ENCODE measurements around the gene SMNDC1.
"Not testable (repeated sequence)": the region's sequence is repeated elsewhere in the genome, so short reads cannot be mapped to it uniquely, and the experiment has no call there.

SMNDC1 gene

DNA sequence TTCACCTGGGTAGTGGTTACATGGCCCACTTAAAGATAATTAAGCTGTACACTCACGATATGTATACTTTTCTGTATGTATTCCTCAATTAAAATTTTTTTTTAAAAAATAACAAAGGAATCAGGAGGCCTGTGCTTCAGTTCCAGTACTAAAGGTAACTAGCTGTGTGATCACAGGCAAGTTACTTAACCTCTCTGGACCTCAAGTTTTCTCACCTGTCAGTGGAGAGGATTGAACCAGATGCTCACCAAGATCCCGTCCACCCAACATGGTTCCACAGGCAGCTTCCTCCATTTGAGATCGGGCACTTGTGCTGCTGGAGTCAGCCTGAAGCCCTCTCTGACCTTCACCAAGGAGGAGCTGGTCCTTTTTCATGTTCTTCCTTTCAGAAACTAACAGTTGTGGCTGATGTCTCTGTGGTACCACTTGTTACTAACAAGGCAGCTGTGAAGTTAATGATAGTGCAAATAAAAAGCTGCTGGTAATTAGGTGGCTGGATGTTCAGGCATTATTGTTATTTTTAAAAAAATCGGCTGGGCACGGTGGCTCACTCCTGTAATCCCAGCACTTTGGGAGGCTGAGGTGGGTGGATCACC lies 29.4 kb upstream of the SMNDC1 start:
- peaks cover 14% of the 10 kb centered on the region for H3K4me1 ChIP-seq (ENCODE audit: insufficient read depth, poor library complexity, severe bottlenecking)
- TF ChIP-seq, protein P1, sequence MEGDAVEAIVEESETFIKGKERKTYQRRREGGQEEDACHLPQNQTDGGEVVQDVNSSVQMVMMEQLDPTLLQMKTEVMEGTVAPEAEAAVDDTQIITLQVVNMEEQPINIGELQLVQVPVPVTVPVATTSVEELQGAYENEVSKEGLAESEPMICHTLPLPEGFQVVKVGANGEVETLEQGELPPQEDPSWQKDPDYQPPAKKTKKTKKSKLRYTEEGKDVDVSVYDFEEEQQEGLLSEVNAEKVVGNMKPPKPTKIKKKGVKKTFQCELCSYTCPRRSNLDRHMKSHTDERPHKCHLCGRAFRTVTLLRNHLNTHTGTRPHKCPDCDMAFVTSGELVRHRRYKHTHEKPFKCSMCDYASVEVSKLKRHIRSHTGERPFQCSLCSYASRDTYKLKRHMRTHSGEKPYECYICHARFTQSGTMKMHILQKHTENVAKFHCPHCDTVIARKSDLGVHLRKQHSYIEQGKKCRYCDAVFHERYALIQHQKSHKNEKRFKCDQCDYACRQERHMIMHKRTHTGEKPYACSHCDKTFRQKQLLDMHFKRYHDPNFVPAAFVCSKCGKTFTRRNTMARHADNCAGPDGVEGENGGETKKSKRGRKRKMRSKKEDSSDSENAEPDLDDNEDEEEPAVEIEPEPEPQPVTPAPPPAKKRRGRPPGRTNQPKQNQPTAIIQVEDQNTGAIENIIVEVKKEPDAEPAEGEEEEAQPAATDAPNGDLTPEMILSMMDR (IDR thresholded peaks at IDR 0.05; ENCODE audit: poor library complexity, severe bottlenecking): no peak
- H3K9me3 ChIP-seq (ENCODE audit: severe bottlenecking): peaks cover 9% of the 10 kb centered on the region
- no peaks in the 10 kb centered on the region for H3K27me3 ChIP-seq (ENCODE audit: insufficient read depth, poor library complexity, severe bottlenecking)
- no peaks in the 10 kb centered on the region for H3K36me3 ChIP-seq (ENCODE audit: low read depth)
- DNase-seq (ENCODE audit: low spot score) (no peak), ATAC-seq (ENCODE audit: low read depth) (no peak)
- H3K27ac ChIP-seq (ENCODE audit: poor library complexity, severe bottlenecking): no peak overlapping the region
- no peak overlapping the region for H3K4me3 ChIP-seq (ENCODE audit: severe bottlenecking)

DNA sequence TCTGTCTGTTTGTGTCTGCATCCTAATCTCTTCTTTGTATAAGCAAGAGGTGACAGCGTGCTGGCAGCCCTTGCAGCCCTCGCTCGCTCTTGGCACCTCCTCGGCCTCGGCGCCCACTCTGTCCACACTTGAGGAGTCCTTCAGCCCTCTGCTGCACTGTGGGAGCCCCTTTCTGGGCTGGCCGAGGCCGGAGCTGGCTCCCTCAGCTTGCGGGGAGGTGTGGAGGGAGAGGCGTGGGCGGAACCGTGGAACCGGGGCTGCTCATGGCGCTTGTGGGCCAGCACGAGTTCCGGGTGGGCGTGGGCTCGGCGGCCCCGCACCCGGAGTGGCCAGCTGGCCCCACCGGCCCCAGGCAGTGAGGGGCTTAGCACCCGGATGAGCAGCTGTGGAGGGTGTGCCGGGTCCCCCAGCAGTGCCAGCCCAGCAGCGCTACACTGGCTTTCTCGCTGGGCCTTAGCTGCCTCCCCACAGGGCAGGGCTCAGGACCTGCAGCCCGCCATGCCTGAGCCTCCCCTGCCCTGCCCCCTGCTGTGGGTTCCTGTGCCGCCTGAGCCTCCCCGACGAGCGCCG lies 26.6 kb upstream of the SMNDC1 start:
- not testable (repeated sequence) for H3K27me3 ChIP-seq (ENCODE audit: insufficient read depth, poor library complexity, severe bottlenecking); H3K9me3 ChIP-seq (ENCODE audit: severe bottlenecking); H3K4me3 ChIP-seq (ENCODE audit: severe bottlenecking); H3K36me3 ChIP-seq (ENCODE audit: low read depth); ATAC-seq (ENCODE audit: low read depth); H3K27ac ChIP-seq (ENCODE audit: poor library complexity, severe bottlenecking); DNase-seq (ENCODE audit: low spot score)
- peaks cover 19% of the 10 kb centered on the region for H3K4me1 ChIP-seq (ENCODE audit: insufficient read depth, poor library complexity, severe bottlenecking)

DNA sequence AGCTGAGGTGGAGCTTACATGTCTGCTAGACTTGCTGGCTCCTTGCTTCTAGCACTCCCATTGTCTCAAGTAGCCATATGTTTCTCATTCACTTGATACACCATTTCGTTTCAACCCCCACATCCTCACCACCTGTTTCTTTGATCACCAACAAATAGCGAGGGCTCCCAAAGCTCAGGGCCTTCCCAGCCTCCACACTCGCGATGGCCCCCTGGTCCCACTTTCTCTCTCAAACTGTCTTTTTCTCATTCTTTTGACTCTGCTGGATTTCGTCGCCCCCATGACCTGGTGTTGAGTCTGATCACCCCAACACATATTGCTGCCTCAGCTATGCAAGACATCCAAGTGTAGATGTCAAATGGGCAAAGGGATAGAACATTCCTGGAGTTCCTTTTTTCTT lies 26.0 kb upstream of the SMNDC1 start:
- TF ChIP-seq, protein P1 (IDR thresholded peaks at IDR 0.05; ENCODE audit: poor library complexity, severe bottlenecking): no peak
- Histone ChIP-seq H3K9me3 (ENCODE audit: severe bottlenecking) (peaks cover 9% of the 10 kb centered on the region), H3K4me3 (ENCODE audit: severe bottlenecking) (no peak overlapping the region), H3K4me1 (ENCODE audit: insufficient read depth, poor library complexity, severe bottlenecking) (peaks cover 20% of the 10 kb centered on the region), H3K27me3 (ENCODE audit: insufficient read depth, poor library complexity, severe bottlenecking) (no peaks in the 10 kb centered on the region), H3K27ac (ENCODE audit: poor library complexity, severe bottlenecking) (no peak overlapping the region), H3K36me3 (ENCODE audit: low read depth) (no peaks in the 10 kb centered on the region)
- DNase-seq (ENCODE audit: low spot score): no peak
- ATAC-seq (ENCODE audit: low read depth): no peak

DNA sequence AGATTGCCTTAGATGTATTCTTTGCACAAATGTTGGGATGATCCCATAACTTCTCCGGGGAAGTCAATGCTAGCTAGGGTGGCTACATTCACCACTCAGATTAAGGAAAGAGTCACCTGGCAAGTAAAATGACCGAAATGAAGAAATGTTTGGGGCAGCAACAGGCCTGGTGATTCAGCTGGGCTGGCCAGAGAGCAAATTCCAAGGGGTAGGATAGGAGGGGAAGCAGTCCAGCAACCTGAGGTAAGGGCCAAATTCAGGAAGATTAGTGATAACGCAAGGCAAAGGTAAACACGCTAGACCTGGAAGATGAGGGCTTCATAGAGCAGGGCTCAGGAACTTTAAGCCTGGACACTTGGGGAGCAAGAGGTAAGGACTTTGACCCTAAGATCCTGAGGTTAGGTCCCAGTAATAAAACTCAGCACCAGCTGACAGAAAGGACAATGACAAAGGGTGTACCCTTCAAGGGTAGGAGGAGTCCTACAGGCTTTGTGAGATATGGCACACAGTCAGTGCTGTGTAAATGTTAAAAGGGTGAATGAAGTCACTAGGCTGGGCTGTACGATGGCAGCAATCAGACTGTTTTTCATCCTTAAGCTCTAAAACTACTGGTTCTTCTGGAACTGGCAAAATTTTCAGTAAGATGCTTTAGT lies 22.7 kb upstream of the SMNDC1 start:
- Histone ChIP-seq H3K4me3 (ENCODE audit: severe bottlenecking) (no peak overlapping the region), H3K9me3 (ENCODE audit: severe bottlenecking) (peaks cover 9% of the 10 kb centered on the region), H3K27ac (ENCODE audit: poor library complexity, severe bottlenecking) (peak overlapping the region; percentile 73), H3K27me3 (ENCODE audit: insufficient read depth, poor library complexity, severe bottlenecking) (no peaks in the 10 kb centered on the region), H3K36me3 (ENCODE audit: low read depth) (no peaks in the 10 kb centered on the region), H3K4me1 (ENCODE audit: insufficient read depth, poor library complexity, severe bottlenecking) (peaks cover 16% of the 10 kb centered on the region)
- TF ChIP-seq, protein P1 (IDR thresholded peaks at IDR 0.05; ENCODE audit: poor library complexity, severe bottlenecking): no peak
- no peak for DNase-seq (ENCODE audit: low spot score)
- ATAC-seq (ENCODE audit: low read depth): no peak

DNA sequence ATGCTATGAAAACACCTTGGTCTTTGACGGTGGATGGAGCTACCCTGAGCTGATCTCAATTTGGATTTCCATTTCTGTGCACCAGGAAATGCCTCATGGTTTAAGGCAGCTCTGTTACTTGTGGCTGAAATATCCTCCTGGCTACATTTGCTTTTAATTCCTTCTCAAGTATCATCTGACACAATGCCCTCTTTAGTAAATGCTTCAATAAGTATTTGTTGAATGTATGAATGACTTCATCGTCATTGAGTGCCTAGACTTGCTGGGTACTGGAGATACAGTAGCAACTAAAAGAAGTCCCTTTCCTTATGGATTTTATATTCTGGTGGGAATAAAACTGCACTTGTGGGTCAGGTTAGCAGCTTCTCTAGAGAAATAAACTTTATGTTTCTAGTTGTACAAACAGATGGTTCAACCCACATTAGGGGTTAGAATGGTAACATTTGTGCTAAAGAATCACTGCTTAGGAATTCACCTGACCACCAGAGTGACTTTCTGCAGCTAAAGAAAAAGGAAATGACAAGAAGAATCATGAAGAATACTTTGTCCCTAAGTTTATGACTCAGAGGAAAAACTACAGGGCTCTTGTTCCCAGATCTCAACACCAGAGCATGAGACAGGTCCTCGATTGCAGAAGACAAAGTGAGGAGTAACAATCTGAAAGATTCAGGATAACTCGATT lies 21.8 kb upstream of the SMNDC1 start:
- ATAC-seq (ENCODE audit: low read depth): peak; percentile 40; the same call in 2 of the 3 replicates

More for the DNA sequence above, 21.8 kb upstream of the SMNDC1 start:
- TF ChIP-seq, protein P1 (IDR thresholded peaks at IDR 0.05; ENCODE audit: poor library complexity, severe bottlenecking): no peak
- peaks cover 16% of the 10 kb centered on the region for H3K4me1 ChIP-seq (ENCODE audit: insufficient read depth, poor library complexity, severe bottlenecking)
- H3K27me3 ChIP-seq (ENCODE audit: insufficient read depth, poor library complexity, severe bottlenecking): no peaks in the 10 kb centered on the region
- H3K9me3 ChIP-seq (ENCODE audit: severe bottlenecking): peaks cover 9% of the 10 kb centered on the region
- no peaks in the 10 kb centered on the region for H3K36me3 ChIP-seq (ENCODE audit: low read depth)
- H3K27ac ChIP-seq (ENCODE audit: poor library complexity, severe bottlenecking): peak overlapping the region; percentile 73
- no peak overlapping the region for H3K4me3 ChIP-seq (ENCODE audit: severe bottlenecking)
- DNase-seq (ENCODE audit: low spot score): no peak

Measured in RWPE2 (cell line).